Left ventricle myocardium superior (tissue), 1 donor: ENCODE measurements around the gene PPP2CA. TPM values are rescaled to one million over a fixed set of nuclear protein-coding genes. Genes with fewer than 3 reads are reported as not detected.

Experiments used
- ATAC-seq: fragments of 200-7000 bp; cut with Tn5 transposase; one replicate; pipeline ENCODE4 v1.9.1; 2020; ENCODE audit warnings: mild to moderate bottlenecking, moderate library complexity
- DNase-seq: peaks from one replicate; pipeline ENCODE4 v3.0.0-alpha.2; 2020
- intact Hi-C: fragments of 100-400 bp; cut with micrococcal nuclease; formaldehyde crosslinking; loops from one replicate; pipeline ENCODE4 v1.11.0; 2022
- total RNA-seq: library from RNA; stranded (reverse); fragmentation: NEBNext Ultra II Directional; extraction: Animal tissue kit (Norgen Biotek cat#: 25700); gene quantifications from one replicate; pipeline ENCODE4 v1.2.1, GENCODE V29; 2021
- donor health status: DM: no; HTN: yes; CAD: no; lungs with severe emphysema.

Gene PPP2CA
- total RNA-seq, 1 donor from 2014 or later = 143 TPM

DNA sequence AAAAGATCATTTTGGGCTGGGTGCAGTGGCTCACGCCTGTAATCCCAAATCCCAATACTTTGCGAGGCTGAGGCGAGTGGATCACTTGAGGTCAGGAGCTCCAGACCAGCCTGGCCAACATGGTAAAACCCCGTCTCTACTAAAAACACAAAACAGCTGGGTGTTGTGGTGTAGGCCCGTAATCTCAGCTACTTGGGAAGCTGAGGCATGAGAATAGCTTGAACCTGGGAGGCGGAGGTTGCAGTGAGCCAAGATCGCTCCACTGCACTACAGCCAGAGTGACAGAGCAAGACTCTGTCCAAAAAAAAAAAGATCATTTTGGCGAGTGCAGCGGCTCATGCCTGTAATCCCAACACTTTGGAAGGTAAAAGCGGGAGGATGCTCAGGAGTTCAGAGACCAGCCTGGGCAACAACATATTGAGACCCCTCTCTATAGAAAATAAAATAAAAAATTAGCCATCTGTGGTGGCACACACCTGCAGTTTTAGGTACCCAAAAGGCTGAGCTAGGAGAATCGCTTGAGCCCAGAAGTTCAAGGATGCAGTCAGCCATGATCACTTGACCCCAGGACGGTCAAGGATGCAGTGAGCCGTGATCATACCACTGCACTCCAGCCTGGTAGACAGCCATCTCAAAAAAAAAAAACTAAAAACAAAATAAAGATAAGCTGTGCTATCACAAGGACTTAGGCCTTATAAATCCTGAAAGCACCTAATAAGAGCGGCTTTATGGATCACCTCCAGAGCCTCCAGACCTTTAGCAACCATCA lies 16.2 kb downstream of the PPP2CA start:
- no peak for DNase-seq

DNA sequence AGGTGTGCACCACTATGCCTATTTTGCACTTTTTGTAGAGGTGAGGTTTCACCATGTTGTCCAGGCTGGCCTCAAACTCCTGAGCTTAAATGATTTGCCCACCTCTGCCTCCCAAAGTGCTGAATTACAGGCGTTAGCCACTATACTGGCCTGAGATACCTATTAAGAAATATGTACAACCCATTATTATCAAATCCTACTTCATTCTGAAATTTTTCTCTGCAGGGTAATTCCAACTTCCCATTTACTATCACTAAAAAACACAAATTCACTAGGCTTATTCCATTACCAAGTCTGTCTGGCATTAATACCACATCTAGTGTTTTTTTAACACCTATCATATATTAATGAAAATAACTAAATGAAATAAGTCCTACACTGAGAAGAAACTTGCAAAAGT lies 18.2 kb downstream of the PPP2CA start:
- no peak for ATAC-seq
- DNase-seq = no peak
- intact Hi-C loops = no loop called here

More for the DNA sequence above, 16.2 kb downstream of the PPP2CA start:
- ATAC-seq = peak; percentile 71
- intact Hi-C loops = no loop called here

DNA sequence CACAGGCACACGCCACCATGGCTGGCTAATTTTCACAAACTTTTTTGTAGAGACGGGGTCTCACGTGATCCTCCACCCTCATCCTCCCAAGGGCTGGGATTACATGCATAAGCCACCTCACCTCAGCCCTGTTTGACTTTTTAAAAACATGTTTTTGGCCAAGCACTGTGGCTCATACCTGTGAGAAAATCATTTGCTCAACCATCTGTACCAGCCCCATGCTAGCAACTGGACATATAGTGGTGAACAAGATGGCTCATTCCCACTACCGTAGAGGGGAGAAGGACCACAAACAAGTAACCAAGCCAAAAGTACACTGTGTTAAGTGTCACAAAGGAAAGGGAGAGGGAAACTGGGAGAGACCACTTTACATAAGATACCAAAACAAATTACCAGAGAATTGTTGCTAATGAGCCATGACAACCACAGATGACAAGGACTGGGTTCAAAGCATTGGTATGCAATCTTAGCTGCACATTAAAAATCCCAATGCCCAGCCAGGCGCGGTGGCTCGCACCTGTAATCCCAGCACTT lies 19.2 kb downstream of the PPP2CA start:
- DNase-seq = no peak
- no peak for ATAC-seq
- intact Hi-C loops = no loop called here

DNA sequence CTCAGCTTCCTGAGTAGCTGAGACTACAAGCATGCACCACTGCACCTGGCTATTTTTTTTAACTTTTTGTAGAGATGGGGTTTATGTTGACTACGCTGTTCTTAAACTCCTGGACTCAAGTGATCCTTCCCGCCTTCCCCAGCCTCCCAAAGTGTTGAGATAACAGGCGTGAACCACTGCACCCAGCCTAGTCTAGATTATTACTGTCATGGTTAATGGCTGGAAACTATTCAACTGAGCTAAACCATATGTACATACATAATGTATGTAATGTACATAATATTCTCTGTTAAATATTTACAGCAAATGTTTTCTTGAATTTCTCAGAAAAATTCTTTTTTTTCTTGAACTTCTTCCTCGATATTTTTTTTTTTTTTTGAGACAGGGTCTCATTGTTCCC lies 21.3 kb downstream of the PPP2CA start:
- intact Hi-C loops = no loop called here
- no peak for DNase-seq
- ATAC-seq = no peak

DNA sequence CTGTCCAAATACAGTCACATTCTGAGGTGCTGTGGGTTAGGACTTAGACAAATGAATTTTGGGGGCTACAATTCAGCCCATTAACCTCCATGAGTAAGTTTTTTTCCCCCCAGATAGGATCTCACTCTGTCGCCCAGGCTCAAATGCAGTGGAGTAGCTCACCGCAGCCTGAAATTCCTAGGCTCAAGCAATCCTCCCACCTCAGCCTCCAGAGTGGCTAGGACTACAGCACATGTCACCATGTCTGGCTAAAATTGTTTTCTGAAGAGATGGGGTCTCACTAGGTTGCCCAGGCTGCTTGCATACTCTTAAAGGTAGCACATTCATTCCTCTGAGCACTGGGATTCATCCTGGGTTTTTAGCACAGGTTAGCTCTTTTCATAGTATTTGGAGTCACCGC lies 22.2 kb downstream of the PPP2CA start:
- DNase-seq = no peak
- intact Hi-C loops = no loop called here
- no peak for ATAC-seq

DNA sequence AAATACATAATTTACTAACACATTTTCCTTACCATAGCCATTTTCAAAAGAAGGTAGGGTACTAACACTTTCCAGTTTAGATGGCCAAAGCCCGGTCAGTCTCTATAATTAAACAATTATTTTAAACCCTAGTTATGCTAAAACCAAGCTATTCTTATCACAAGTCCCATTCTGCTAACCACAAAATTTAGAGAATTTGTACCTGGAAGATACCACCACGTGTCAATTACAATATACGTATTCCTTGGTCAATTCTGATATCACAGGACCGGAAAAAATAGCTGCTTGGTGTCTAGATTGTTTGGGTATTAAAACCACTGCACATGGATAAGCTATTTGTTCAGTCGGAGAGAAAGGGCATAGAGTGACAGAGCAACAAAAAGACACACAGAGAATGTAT lies 30.2 kb downstream of the PPP2CA start:
- ATAC-seq = no peak
- DNase-seq = no peak
- intact Hi-C loops = no loop called here

DNA sequence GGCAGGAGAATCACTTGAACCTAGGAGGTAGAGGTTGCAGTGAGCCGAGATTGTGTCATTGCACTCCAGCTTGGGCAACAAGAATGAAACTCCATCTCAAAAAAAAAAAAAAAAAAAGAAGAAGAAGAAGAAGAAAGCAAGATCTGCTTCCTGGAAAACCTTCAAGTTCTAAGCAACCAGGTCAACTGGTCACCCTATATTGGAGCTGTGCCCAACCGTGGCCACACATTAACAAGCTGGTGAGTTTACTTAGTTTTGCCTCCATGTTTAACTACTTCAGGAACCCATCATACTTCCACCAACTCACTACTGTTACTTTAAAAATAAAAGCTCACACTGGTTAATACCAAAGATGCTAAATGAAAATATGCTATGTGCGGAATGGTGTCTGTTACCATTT lies 36.8 kb downstream of the PPP2CA start:
- no peak for DNase-seq
- ATAC-seq = no peak
- intact Hi-C loops = no loop called here

DNA sequence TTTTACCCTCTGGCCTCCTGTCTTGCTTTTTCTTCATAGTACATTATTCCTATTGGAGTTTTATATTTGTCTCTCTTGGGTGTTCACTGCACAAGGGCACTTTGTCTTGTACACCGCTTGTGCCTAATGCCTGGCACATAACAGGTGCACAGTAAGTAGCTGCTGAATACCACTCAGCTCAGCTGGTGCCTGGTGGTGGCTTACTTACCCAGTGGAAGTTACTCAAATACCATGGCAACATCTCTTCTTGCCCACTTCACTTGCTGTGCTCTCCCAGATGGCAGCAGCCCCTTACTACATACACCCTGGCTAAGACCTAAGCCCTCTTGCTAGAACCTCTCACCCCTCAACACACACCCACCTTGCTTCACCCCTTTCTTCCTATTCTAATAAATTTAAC lies 37.8 kb downstream of the PPP2CA start:
- peak; percentile 11 for ATAC-seq
- intact Hi-C loops = no loop called here
- DNase-seq = no peak

DNA sequence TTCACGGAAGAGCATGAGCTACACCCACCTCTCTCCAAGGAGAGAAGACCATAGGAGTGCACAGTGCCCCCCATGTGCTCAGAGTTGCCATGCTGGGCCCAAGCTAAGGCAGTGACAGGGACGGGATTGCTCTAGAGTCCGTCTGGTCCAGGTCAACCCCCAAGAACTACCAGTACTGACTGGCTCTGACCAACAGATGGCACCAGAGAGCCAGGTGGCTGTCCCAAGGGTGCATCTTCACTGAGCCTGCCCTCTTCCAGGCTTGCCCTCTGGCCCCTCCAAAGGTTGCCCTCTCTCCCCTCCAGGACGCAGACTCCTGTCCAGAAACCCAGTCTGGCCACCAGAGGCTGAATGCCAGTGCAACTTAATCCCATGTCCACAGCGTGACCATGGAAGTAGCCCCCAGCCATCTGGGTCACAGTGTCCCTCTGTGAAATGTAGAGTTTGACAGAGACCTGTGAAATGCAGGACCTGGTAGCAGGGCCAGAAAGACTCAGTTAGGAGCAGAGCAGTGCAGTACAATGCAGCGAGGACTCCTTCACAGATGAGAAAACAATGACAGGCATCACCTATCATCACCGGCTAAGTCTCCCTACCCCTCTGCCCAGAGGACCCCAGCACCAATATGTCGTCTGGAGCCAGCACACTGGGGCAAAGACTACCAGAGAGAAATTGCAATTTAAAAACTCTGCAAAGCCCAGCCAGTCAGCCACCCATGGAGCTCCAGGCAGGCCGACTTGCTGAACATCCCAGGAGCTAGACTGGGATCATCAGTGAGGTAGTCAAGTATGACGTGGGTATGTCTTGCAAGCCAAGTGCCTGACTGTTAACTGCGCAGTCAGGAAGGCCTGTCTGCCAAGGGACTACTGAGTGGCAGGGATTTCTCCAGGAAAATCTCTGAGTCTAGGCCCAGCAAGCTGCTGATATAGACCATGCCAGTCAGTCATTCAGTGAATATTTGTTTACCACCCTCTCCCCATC lies 41.4 kb downstream of the PPP2CA start:
- ATAC-seq (peak; percentile 87), DNase-seq (peak; percentile 72)
- intact Hi-C loops = loop anchor here (1.0 kb wide), 1 partner anchor 105 kb away; no protein-coding TSS in a partner anchor

DNA sequence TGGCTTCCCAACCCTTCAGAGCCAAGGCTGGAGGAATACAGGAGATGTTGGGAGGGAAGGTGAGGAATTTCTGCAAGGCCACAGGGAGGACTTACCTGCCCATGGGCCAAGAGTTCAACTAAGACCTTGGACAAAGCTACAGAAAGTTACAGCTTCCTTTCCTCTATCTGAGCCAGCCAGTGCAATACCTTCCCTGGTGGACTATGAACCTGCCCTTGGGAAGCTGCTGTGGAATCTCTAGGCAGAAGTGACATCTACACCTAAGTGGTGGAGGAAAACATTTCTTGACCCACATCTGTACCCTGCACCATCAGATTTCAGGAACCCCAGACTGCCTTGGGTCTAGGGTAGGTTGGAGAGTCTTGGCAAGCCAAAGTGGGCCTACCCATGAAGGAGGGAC lies 42.4 kb downstream of the PPP2CA start:
- ATAC-seq (no peak), DNase-seq (no peak)
- intact Hi-C loops = no loop called here

DNA sequence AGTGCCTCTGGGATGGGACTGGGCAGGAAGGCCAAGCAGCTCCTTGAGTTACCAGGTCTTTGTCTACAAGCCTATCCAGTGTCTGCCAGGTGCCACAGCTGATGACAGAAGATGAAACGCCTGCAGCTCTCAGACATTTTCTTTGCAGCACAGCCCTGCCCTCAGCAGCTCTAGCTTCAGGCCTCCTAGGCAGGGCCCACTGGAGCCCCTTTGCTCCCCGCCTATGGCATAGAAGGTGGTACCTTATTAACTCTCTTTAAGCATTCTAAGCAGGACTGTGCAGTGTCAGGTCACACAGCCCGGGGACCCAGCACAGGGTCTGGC lies 47.8 kb downstream of the PPP2CA start:
- no peak for ATAC-seq
- intact Hi-C loops = no loop called here

DNA sequence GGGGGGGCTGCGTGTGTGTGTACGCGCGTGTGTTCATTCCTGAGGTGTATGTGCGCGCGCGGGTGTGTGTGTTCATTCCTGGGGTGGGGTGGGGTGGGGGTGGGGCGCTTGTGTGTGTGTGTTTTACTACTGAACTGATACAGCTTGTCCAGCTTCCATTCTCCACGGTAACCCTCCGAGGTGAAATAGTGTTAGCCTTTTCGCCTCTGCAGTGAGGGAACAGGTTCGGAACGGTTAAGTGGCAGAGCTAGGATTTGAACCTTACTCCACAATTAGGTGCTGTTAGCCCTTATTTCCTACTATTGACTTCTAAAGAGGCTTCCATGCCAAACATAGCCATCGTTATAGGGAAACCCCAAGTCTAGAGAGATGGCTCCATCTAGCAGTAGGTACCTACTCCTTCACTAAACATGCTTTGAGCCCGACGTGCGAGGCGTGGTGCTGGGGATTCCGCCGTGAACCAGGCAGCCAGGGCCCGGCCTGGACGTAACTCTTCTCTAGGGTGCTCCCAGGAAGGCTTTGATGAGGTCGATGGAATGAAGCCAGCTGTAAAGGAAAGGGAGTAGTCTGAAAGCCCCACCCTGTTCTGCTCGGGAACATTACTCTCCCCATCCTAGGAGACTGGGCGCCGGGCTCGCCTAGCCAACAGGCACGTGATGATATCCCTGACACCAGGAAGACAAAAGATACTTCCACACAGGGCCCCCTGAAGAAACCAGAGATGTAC lies 48.3 kb downstream of the PPP2CA start:
- ATAC-seq (peak; percentile 55), DNase-seq (peak; percentile 43)
- intact Hi-C loops = no loop called here

More for the DNA sequence above, 47.8 kb downstream of the PPP2CA start:
- DNase-seq = no peak

DNA sequence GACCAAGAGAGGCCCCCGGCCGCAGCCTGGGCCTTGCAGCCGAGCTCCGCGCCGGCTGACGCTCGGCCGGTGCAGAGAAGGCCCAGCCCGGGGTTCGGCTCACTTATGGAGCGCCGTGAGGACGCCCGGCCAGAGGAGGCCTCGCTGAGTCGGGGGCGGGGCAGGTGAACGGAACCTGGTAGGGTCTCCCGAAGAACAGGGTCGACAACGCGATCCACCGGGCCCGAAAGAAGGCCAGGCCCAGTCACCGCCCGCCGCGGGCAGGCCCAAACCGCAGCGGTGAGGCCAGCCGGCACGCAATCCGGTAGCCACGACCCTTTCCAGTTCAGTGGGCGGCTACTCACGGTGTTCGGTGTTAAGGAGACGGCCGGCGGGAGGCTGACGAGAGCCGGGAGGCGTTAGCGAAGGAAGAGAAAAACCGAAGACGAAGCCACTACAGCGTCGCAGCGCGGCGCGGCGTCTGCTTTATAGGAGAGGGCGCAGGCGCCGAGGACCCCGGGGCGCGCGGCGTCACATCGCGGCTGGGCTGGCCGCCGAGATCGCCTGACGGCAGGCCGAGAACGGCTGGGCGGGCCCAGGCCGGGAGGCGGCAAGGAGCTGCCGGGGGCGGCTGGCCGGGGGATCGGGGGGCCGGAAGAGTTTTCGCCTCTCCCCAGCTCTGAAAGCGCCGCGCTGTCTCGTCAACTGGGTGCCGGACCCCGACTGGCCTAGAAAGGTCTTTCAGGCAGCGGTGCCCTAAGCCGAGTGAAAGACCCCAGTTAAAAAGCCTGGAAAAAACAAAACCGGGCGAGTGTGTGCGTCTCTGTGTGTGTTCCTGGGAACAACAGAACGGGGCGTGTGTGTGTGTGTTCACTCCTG lies 49.1 kb downstream of the PPP2CA start, which contains the start of gene SKP1:
Gene SKP1, minus strand, starts transcription at position 440 of the 858 bp plus-strand sequence. CDS start 2,928 bp downstream, outside the sequence.
- ATAC-seq = peak; percentile 92
- intact Hi-C loops = no loop called here
- peak; percentile 93 for DNase-seq

DNA sequence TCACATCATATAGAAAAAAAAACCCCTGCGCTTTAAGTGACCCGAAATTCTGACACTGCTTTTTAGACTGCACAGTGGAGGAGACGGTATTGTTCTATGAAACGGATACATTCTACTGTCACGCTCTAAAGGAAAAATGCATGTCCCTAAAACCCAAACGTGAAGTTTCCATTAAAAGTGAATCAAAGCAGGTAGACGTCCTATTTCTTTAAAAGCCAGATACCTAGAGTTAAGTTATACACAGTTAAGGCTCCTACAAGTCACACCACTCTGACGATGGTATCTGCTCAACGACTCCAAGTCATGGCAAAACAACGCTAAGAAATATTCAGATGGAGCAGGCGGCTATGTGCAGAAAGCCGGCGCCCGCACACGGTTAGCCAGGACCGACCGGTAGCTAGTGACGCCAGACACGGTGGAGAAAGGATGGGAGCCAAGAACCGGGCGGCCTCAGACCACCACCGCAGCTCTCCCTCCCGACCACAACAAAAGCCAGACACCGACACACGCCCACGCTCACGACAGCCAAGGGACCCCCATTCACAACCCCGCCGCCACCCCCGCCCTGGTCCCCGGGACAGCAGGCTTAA lies 49.9 kb downstream of the PPP2CA start:
- DNase-seq (no peak), ATAC-seq (peak; percentile 34)
- intact Hi-C loops = no loop called here

DNA sequence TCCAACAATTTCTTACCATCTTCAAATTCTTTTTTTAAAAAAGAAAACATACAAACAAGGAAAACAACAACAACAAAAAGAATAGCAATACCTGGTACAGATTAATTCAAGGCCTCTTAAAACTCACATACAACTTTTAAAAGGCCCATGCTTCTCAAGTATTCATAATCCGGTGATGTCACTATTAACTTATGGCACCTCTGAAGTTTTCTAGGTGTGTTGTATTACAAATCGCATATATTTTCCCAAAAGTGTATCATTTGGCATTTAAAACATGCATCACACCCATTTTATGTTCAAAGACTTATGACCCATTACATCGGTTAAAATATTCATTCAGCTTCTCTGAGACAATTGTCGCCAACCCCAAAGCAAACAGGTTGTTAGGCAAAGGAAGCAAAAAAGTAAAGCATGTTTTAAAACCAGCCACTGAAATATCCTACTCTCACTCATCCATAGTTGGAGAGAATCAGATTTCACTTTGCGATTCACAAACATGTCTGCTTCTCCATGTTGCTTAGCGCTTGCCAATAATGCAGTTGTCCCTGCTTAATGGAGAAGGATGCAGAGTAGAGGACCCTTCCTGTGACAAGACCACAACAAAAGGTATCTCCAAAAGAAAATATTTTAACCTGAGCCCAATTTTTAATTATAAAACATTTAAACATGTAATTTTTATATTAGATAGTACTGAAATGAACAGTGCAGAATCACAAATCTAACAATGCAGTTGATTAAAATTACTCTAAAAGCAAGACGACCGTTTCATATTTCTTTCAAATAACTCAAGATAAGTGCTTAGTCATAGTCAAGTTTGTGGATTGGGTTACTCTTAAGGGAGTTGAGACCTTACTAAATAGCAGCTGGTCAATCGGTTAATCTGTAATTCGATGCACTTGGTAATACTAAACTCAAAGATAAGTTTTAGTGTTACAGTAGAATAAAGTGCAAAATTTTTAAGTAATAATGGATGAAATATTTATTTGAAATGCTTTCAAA lies 50.7 kb downstream of the PPP2CA start:
- no peak for DNase-seq
- intact Hi-C loops = no loop called here
- ATAC-seq = no peak

DNA sequence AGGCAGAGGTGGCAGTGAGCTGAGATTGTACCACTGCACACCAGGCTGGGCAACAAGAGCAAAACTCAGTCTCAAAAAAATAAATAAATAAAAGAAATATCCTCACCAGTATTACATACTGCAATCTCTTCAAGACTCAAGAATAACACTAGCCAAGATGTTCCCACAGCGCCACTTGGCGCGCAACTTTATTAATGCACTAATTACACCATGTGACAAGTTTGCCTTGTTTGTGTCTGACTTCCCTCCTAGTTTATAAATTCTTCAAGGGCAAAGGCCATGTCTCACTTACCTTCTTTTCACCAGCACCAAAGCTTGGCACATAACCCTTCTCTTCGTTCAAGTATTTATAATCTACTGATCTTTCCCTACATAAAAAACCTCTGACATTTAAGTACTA lies 53.9 kb downstream of the PPP2CA start:
- ATAC-seq (no peak), DNase-seq (no peak)
- intact Hi-C loops = no loop called here

DNA sequence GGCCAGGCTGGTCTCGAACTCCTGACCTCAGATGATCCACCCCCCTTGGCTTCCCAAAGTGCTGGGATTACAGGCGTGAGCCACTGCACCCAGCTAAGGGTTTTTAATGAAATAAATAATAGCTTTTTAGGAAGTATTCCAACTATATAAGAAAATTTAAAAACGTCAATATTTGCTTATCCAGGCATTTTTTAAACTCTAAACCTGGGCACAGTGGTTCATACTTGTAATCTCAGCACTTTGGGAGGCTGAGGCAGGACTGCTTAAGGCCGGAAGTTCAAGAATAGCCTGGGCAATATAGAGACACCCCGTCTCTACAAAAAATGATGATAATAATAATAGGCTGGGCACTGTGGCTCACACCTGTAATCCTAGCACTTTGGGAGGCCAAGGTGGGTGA lies 63.3 kb downstream of the PPP2CA start:
- ATAC-seq (no peak), DNase-seq (no peak)
- intact Hi-C loops = no loop called here
